ENCODE results near the gene SOCS1.
"Not testable (repeated sequence)": the region's sequence is repeated elsewhere in the genome, so short reads cannot be mapped to it uniquely, and the experiment has no call there.

SOCS1 gene

GRCh38 chr16:11255737-11256660 is at the start of gene SOCS1:
SOCS1 (minus strand) TSS chr16:11256204; CDS start chr16:11255478, 726 bp downstream.
- peak; percentile 58 to 84 for DNase-seq (ENCODE audit: extremely low read depth in 1 of 2, low read depth in 1 of 2)

- no peak for DNase-seq (ENCODE audit: extremely low read depth in 1 of 2, low read depth in 1 of 2)
Measured at GRCh38 chr16:11303405-11304138, 47.6 kb upstream of the SOCS1 start.

- DNase-seq (ENCODE audit: extremely low read depth in 1 of 2, low read depth in 1 of 2): no peak
Measured at GRCh38 chr16:11302977-11303376, 47.0 kb upstream of the SOCS1 start.

- no peak for DNase-seq (ENCODE audit: extremely low read depth in 1 of 2, low read depth in 1 of 2)
Measured at GRCh38 chr16:11301645-11302501, 45.9 kb upstream of the SOCS1 start.

- no peak for DNase-seq (ENCODE audit: extremely low read depth in 1 of 2, low read depth in 1 of 2)
Measured at GRCh38 chr16:11300560-11300892, 44.5 kb upstream of the SOCS1 start.

- no peak for DNase-seq (ENCODE audit: extremely low read depth in 1 of 2, low read depth in 1 of 2)
Measured at GRCh38 chr16:11299865-11300559, 44.0 kb upstream of the SOCS1 start.

GRCh38 chr16:11298950-11299547 is 43.0 kb upstream of the SOCS1 start:
- not testable (repeated sequence) for DNase-seq (ENCODE audit: extremely low read depth in 1 of 2, low read depth in 1 of 2)

GRCh38 chr16:11298143-11298900 is 42.3 kb upstream of the SOCS1 start:
- no peak for DNase-seq (ENCODE audit: extremely low read depth in 1 of 2, low read depth in 1 of 2)

GRCh38 chr16:11297492-11298142 is 41.6 kb upstream of the SOCS1 start:
- DNase-seq (ENCODE audit: extremely low read depth in 1 of 2, low read depth in 1 of 2): peak; percentile 31 to 51

GRCh38 chr16:11296706-11297491 is 40.9 kb upstream of the SOCS1 start:
- DNase-seq (ENCODE audit: extremely low read depth in 1 of 2, low read depth in 1 of 2): no peak

GRCh38 chr16:11296351-11296705 is 40.3 kb upstream of the SOCS1 start:
- no peak for DNase-seq (ENCODE audit: extremely low read depth in 1 of 2, low read depth in 1 of 2)

- no peak for DNase-seq (ENCODE audit: extremely low read depth in 1 of 2, low read depth in 1 of 2)
Measured at GRCh38 chr16:11295672-11296071, 39.7 kb upstream of the SOCS1 start.

GRCh38 chr16:11292076-11292748 is 36.2 kb upstream of the SOCS1 start:
- no peak for DNase-seq (ENCODE audit: extremely low read depth in 1 of 2, low read depth in 1 of 2)

- no peak for DNase-seq (ENCODE audit: extremely low read depth in 1 of 2, low read depth in 1 of 2)
Measured at GRCh38 chr16:11291091-11291703, 35.2 kb upstream of the SOCS1 start.

- DNase-seq (ENCODE audit: extremely low read depth in 1 of 2, low read depth in 1 of 2): no peak
Measured at GRCh38 chr16:11290102-11290893, 34.3 kb upstream of the SOCS1 start.

- DNase-seq (ENCODE audit: extremely low read depth in 1 of 2, low read depth in 1 of 2): not testable (repeated sequence)
Measured at GRCh38 chr16:11289696-11290095, 33.7 kb upstream of the SOCS1 start.

Data from activated CD8-positive, alpha-beta memory T cell treated with anti-CD3 and anti-CD28 coated beads for 1 hour (primary cell).